HL-60 (cell line): ENCODE data around the gene UST.

Experiments
- DNase-seq, 2 experiments: peaks; one replicate each; pipeline ENCODE4 v3.0.0-alpha.2; 2010 to 2020; ENCODE audit warnings: low read depth in 1 of 2, low spot score in 1 of 2
- H3K27ac ChIP-seq: fragments of 250-450 bp; sonication (Bioruptor Pico); replicated peaks from 2 replicates; pipeline ENCODE4 v1.5.1; 2020; ENCODE audit warnings: mild to moderate bottlenecking, moderate library complexity
- H3K27me3 ChIP-seq: fragments of 250-450 bp; sonication (Bioruptor Pico); 2 replicates; pipeline ENCODE4 v1.5.1; 2021; ENCODE audit warnings: mild to moderate bottlenecking, moderate library complexity; ENCODE audit not compliant: insufficient read depth, poor library complexity, severe bottlenecking
- H3K4me3 ChIP-seq: replicated peaks from 2 replicates; pipeline ENCODE4 v1.5.1; 2011; ENCODE audit warnings: mild to moderate bottlenecking, control low read depth, low read length; ENCODE audit not compliant: insufficient read depth
- GABPA ChIP-seq: IDR thresholded peaks from 2 replicates; pipeline ENCODE4 v1.6.1; 2012; ENCODE audit warnings: low read depth
- POLR2AphosphoS5 ChIP-seq: IDR thresholded peaks from 2 replicates; pipeline ENCODE4 v1.6.1; 2012; ENCODE audit warnings: low read depth
- SPI1 ChIP-seq: IDR thresholded peaks from 2 replicates; pipeline ENCODE4 v1.6.1; 2012; ENCODE audit warnings: low read depth, mild to moderate bottlenecking, borderline replicate concordance
- TF ChIP-seq, protein P1 (sequence below): IDR thresholded peaks from 2 replicates; pipeline ENCODE4 v1.6.1; 2012; ENCODE audit warnings: low read depth; ENCODE audit not compliant: insufficient replicate concordance
- TF ChIP-seq, protein P2 (sequence below): IDR thresholded peaks from one replicate; pipeline ENCODE4 v1.5.1; 2011; ENCODE audit warnings: low read length, control low read depth, inconsistent platforms; ENCODE audit not compliant: insufficient read depth

UST gene

GRCh38 chr6:148713033-148713738 lies 33.6 kb upstream of the UST start:
- TF ChIP-seq, protein P1, sequence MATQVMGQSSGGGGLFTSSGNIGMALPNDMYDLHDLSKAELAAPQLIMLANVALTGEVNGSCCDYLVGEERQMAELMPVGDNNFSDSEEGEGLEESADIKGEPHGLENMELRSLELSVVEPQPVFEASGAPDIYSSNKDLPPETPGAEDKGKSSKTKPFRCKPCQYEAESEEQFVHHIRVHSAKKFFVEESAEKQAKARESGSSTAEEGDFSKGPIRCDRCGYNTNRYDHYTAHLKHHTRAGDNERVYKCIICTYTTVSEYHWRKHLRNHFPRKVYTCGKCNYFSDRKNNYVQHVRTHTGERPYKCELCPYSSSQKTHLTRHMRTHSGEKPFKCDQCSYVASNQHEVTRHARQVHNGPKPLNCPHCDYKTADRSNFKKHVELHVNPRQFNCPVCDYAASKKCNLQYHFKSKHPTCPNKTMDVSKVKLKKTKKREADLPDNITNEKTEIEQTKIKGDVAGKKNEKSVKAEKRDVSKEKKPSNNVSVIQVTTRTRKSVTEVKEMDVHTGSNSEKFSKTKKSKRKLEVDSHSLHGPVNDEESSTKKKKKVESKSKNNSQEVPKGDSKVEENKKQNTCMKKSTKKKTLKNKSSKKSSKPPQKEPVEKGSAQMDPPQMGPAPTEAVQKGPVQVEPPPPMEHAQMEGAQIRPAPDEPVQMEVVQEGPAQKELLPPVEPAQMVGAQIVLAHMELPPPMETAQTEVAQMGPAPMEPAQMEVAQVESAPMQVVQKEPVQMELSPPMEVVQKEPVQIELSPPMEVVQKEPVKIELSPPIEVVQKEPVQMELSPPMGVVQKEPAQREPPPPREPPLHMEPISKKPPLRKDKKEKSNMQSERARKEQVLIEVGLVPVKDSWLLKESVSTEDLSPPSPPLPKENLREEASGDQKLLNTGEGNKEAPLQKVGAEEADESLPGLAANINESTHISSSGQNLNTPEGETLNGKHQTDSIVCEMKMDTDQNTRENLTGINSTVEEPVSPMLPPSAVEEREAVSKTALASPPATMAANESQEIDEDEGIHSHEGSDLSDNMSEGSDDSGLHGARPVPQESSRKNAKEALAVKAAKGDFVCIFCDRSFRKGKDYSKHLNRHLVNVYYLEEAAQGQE = no peak
- TF ChIP-seq, protein P2, sequence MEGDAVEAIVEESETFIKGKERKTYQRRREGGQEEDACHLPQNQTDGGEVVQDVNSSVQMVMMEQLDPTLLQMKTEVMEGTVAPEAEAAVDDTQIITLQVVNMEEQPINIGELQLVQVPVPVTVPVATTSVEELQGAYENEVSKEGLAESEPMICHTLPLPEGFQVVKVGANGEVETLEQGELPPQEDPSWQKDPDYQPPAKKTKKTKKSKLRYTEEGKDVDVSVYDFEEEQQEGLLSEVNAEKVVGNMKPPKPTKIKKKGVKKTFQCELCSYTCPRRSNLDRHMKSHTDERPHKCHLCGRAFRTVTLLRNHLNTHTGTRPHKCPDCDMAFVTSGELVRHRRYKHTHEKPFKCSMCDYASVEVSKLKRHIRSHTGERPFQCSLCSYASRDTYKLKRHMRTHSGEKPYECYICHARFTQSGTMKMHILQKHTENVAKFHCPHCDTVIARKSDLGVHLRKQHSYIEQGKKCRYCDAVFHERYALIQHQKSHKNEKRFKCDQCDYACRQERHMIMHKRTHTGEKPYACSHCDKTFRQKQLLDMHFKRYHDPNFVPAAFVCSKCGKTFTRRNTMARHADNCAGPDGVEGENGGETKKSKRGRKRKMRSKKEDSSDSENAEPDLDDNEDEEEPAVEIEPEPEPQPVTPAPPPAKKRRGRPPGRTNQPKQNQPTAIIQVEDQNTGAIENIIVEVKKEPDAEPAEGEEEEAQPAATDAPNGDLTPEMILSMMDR = no peak
- TF ChIP-seq GABPA (no peak), SPI1 (no peak), POLR2AphosphoS5 (no peak)
- no peak for DNase-seq
- Histone ChIP-seq H3K4me3 (no peak overlapping the region), H3K27me3 (no peaks in the 10 kb centered on the region), H3K27ac (no peak overlapping the region)

DNA sequence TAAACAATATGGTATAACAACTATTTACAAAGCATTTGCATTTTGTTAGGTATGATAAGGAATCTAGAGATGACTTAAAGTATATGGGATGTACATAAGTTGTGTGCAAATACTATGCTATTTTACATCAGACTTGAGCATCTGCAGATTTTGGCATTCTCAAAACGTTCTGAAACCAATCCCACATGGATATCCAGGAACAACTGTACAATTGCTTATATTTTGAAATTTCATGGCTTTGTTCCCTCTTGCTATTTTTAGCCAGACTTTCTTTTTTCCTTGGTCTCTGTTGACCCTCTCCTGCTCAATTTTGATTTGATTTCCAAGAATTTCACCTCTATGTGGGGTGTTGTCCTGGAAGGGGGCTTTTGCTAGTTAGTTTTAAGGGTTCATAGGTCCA lies 32.9 kb upstream of the UST start:
- DNase-seq = no peak
- Histone ChIP-seq H3K27ac (no peak overlapping the region), H3K4me3 (no peak overlapping the region), H3K27me3 (no peaks in the 10 kb centered on the region)
- no peak for TF ChIP-seq POLR2AphosphoS5
- TF ChIP-seq GABPA = no peak
- TF ChIP-seq, protein P1 = no peak
- TF ChIP-seq SPI1 = no peak
- TF ChIP-seq, protein P2 = no peak

DNA sequence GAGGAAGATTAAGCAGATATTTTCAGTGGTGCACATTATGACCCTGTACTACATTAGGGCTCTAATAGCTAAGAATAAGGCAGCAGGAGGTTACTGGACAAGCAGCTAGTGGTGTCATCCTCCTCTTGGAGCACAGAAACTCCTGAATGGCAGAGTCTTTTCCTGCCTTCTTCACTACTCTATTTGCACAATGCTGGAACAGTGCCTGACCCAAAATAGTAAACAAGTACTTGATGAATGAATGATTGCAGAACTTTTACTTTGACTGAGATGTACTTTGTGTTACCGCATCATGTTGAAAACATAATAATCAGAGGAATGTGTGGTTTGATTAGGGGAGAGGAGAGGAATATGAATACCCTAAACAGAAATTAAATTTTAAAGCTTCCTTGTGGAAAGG lies 30.0 kb upstream of the UST start:
- Histone ChIP-seq H3K27me3 (no peaks in the 10 kb centered on the region), H3K4me3 (no peak overlapping the region), H3K27ac (no peak overlapping the region)
- DNase-seq = no peak
- TF ChIP-seq SPI1 (no peak), POLR2AphosphoS5 (no peak), GABPA (no peak)
- TF ChIP-seq, protein P1 = no peak
- TF ChIP-seq, protein P2 = no peak
